Ascending aorta (tissue), 2 donors: ENCODE measurements around the gene DOC2B. TPM values are rescaled to one million over a fixed set of nuclear protein-coding genes. Genes with fewer than 3 reads are reported as not detected.
"Not testable (repeated sequence)": the region's sequence is repeated elsewhere in the genome, so short reads cannot be mapped to it uniquely, and the experiment has no call there.

Experiments used
- DNase-seq, 2 donors: peaks; one replicate each; pipeline ENCODE4 v3.0.0-alpha.2; 2019; ENCODE audit warnings: low spot score in 2 of 2
- H3K27ac ChIP-seq, 2 donors: fragments of 200-600 bp; sonication (generic); one replicate each; pipeline ENCODE4 v1.5.1; 2016 to 2017; ENCODE audit warnings: mild to moderate bottlenecking in 1 of 2
- H3K27me3 ChIP-seq: fragments of 200-600 bp; sonication (generic); one replicate; pipeline ENCODE4 v1.5.1; 2017
- H3K36me3 ChIP-seq, 2 donors: fragments of 200-600 bp; sonication (generic); one replicate each; pipeline ENCODE4 v1.5.1; 2016
- H3K4me1 ChIP-seq, 2 donors: fragments of 200-600 bp; sonication (generic); one replicate each; pipeline ENCODE4 v1.5.1; 2016 to 2017; ENCODE audit warnings: mild to moderate bottlenecking in 1 of 2
- H3K4me3 ChIP-seq, 2 donors: fragments of 200-600 bp; sonication (generic); one replicate each; pipeline ENCODE4 v1.5.1; 2016 to 2017; ENCODE audit warnings: mild to moderate bottlenecking in 1 of 2
- H3K9me3 ChIP-seq, 2 donors: fragments of 200-600 bp; sonication (generic); one replicate each; pipeline ENCODE4 v1.5.1; 2016
- CTCF ChIP-seq, 3 experiments: fragments of 200-600 bp in 2 of 3; fragments of 450-650 bp in 1 of 3; sonication (generic) in 2 of 3; IDR thresholded peaks; one replicate each; pipeline ENCODE4 v1.5.1; 2016 to 2019; ENCODE audit warnings: antibody characterized with exemption in 3 of 3, mild to moderate bottlenecking in 1 of 3, moderate library complexity in 1 of 3
- intact Hi-C: fragments of 100-400 bp; cut with DNase I; formaldehyde crosslinking; loops from one replicate; pipeline ENCODE4 v1.15.1; 2023
- total RNA-seq: library from RNA; depleted of rRNA; stranded (reverse); fragments of >200 nt; gene quantifications from one replicate; pipeline ENCODE4 v1.1.0, GENCODE V29; 2016

Gene DOC2B
- total RNA-seq, 1 donor from 2014 or later: 200 TPM

GRCh38 chr17:205817-206216 is 24.4 kb upstream of the DOC2B start:
- no peaks in the 10 kb centered on the region for H3K9me3 ChIP-seq
- intact Hi-C loops: no loop called here
- H3K4me3 ChIP-seq: no peak overlapping the region
- H3K36me3 ChIP-seq: no peaks in the 10 kb centered on the region
- H3K27ac ChIP-seq: no peak overlapping the region
- H3K4me1 ChIP-seq: no peaks in the 10 kb centered on the region
- H3K27me3 ChIP-seq: no peaks in the 10 kb centered on the region
- TF ChIP-seq CTCF (IDR thresholded peaks at IDR 0.05): no peak
- DNase-seq: no peak

GRCh38 chr17:205148-205669 is 23.8 kb upstream of the DOC2B start:
- H3K36me3 ChIP-seq: no peaks in the 10 kb centered on the region
- no peak overlapping the region for H3K4me3 ChIP-seq
- H3K27me3 ChIP-seq: no peaks in the 10 kb centered on the region
- DNase-seq: no peak
- intact Hi-C loops: no loop called here
- H3K4me1 ChIP-seq: no peaks in the 10 kb centered on the region
- H3K9me3 ChIP-seq: no peaks in the 10 kb centered on the region
- no peak for TF ChIP-seq CTCF (IDR thresholded peaks at IDR 0.05)
- H3K27ac ChIP-seq: no peak overlapping the region

- no peaks in the 10 kb centered on the region for H3K27me3 ChIP-seq
- no peaks in the 10 kb centered on the region for H3K9me3 ChIP-seq
- DNase-seq: no peak
- no peak for TF ChIP-seq CTCF (IDR thresholded peaks at IDR 0.05)
- no peaks in the 10 kb centered on the region for H3K4me1 ChIP-seq
- intact Hi-C loops: no loop called here
- no peak overlapping the region for H3K4me3 ChIP-seq
- no peaks in the 10 kb centered on the region for H3K36me3 ChIP-seq
- no peak overlapping the region for H3K27ac ChIP-seq
Measured at GRCh38 chr17:204427-205147, 23.1 kb upstream of the DOC2B start.

GRCh38 chr17:202501-202951 is 21.1 kb upstream of the DOC2B start:
- Histone ChIP-seq H3K36me3 (no peaks in the 10 kb centered on the region), H3K9me3 (no peaks in the 10 kb centered on the region), H3K27me3 (no peaks in the 10 kb centered on the region), H3K4me1 (no peaks in the 10 kb centered on the region), H3K4me3 (no peak overlapping the region), H3K27ac (no peak overlapping the region)
- intact Hi-C loops: no loop called here
- no peak for TF ChIP-seq CTCF (IDR thresholded peaks at IDR 0.05)
- DNase-seq: no peak

GRCh38 chr17:201736-202135 is 20.3 kb upstream of the DOC2B start:
- H3K36me3 ChIP-seq, DNase-seq, H3K27ac ChIP-seq, H3K4me1 ChIP-seq, intact Hi-C loops, H3K9me3 ChIP-seq, H3K4me3 ChIP-seq, H3K27me3 ChIP-seq: not testable (repeated sequence)

GRCh38 chr17:201257-201656 is 19.8 kb upstream of the DOC2B start:
- H3K27ac ChIP-seq, DNase-seq, H3K4me3 ChIP-seq, intact Hi-C loops, H3K27me3 ChIP-seq, H3K36me3 ChIP-seq, H3K9me3 ChIP-seq, H3K4me1 ChIP-seq: not testable (repeated sequence)
